Heart left ventricle (tissue), 16 donors: Measurements from ENCODE around the gene CNOT1. TPM values are rescaled to one million over a fixed set of nuclear protein-coding genes. Genes with fewer than 3 reads are reported as not detected.
A peak's percentile ranks its signal among the peaks of the same experiment; 100 is the strongest.
"Not testable (repeated sequence)": the region's sequence is repeated elsewhere in the genome, so short reads cannot be mapped to it uniquely, and the experiment has no call there.

Experiments used
- ATAC-seq, 4 donors: fragments of 200-7000 bp; cut with Tn5 transposase; one replicate each; pipeline ENCODE4 v1.9.1; 2020 to 2022; ENCODE audit warnings: moderate library complexity in 4 of 4, mild to moderate bottlenecking in 3 of 4, moderate number of reproducible peaks in 1 of 4
- DNase-seq, 5 donors: peaks; one replicate each; pipeline ENCODE4 v3.0.0-alpha.2; 2020
- H3K27ac ChIP-seq, 12 donors: fragments of 200-600 bp; sonication (generic) in 4 of 12; one replicate each; pipeline versions ENCODE4 v1.5.0 to v1.8.0; 2016 to 2022; ENCODE audit warnings: mild to moderate bottlenecking in 2 of 12
- H3K27me3 ChIP-seq, 9 donors: fragments of 200-600 bp; sonication (generic) in 2 of 9; one replicate each; pipeline versions ENCODE4 v1.5.1 to v1.8.0; 2016 to 2022; ENCODE audit warnings: mild to moderate bottlenecking in 3 of 9
- H3K36me3 ChIP-seq, 9 donors: fragments of 200-600 bp; sonication (generic) in 2 of 9; one replicate each; pipeline versions ENCODE4 v1.5.0 to v1.8.0; 2018 to 2022; ENCODE audit warnings: mild to moderate bottlenecking in 2 of 9
- H3K4me1 ChIP-seq, 12 donors: fragments of 200-600 bp; sonication (generic) in 4 of 12; one replicate each; pipeline versions ENCODE4 v1.5.0 to v1.8.0; 2016 to 2022; ENCODE audit warnings: mild to moderate bottlenecking in 3 of 12
- H3K4me3 ChIP-seq, 12 donors: fragments of 200-600 bp; sonication (generic) in 4 of 12; one replicate each; pipeline versions ENCODE4 v1.5.0 to v1.8.0; 2017 to 2022; ENCODE audit warnings: mild to moderate bottlenecking in 9 of 12, moderate library complexity in 4 of 12
- H3K9me3 ChIP-seq, 12 donors: fragments of 200-600 bp; sonication (generic) in 4 of 12; one replicate each; pipeline versions ENCODE4 v1.5.0 to v1.8.0; 2016 to 2022; ENCODE audit warnings: mild to moderate bottlenecking in 1 of 12
- POLR2A ChIP-seq, 2 donors: fragments of 450-650 bp; IDR thresholded peaks; one replicate each; pipeline ENCODE4 v1.6.1; 2017; ENCODE audit warnings: antibody characterized with exemption in 2 of 2, mild to moderate bottlenecking in 2 of 2, moderate library complexity in 2 of 2
- WGBS, 4 donors: extraction: QIAGEN DNeasy Blood & Tissue Kit in 2 of 4; methylation state at CpG; one replicate each; pipeline versions ENCODE4 v1.1.5 to v1.1.7; 2013 to 2018; 5-methylcytosine and 5-hydroxymethylcytosine counted together
- intact Hi-C, 10 donors: fragments of 100-400 bp; cut with DNase I; formaldehyde crosslinking; loops; one replicate each; pipeline versions ENCODE4 v1.11.1 to v1.14.2; 2022
- polyA plus RNA-seq, 2 donors: library from polyadenylated mRNA; stranded (reverse); fragments of 200-250 nt; gene quantifications; one replicate each; pipeline ENCODE4 v1.2.3, GENCODE V29; 2013
- total RNA-seq, 9 donors: library from RNA; depleted of rRNA in 2 of 9; stranded (reverse); fragments of >200 nt in 2 of 9; fragmentation: NEBNext Ultra II Directional in 3 of 9; extraction: Animal tissue kit (Norgen Biotek cat#: 25700) in 3 of 9; gene quantifications; one replicate each; pipeline versions ENCODE4 v1.1.0 to v1.2.4, GENCODE V29; 2016 to 2023
- TF ChIP-seq, protein P1 (sequence below), 12 donors: fragments of 200-600 bp; sonication (generic) in 4 of 12; IDR thresholded peaks; one replicate each; pipeline versions ENCODE4 v1.5.0 to v1.8.0; 2018 to 2022; ENCODE audit warnings: antibody characterized with exemption in 12 of 12, mild to moderate bottlenecking in 5 of 12
- donor health status: ischemic (EF 13 %, LVEDD 7.1; RV severe dilation, severe dysfunction).
- donor health status: healthy with polysubstance abuse.
- donor health status: DM: no; HTN: yes; CAD: no.
- donor health status: DM: no; HTN: no; CAD: no.
- donor health status: ischemic (EF 25% LVEDD 6.9; RV normal size, moderate dysfunction).
- donor health status: ischemic (EF 25% LVEDD 5.7; RV mildly dilated, moderate dysfunction).
- donor health status: healthy.
- donor health status: DM: yes; HTN: yes; CAD: no.
- donor health status: ischemic (EF 35%, LVEDD 5.7; RV mildly dilated, moderate dysfunction).
- donor health status: nonischemic (EF 11% LVEDD 7.7; RV severe dilation, severe dysfunction).
- donor health status: DM: yes; HTN: yes; CAD: no.
- donor health status: PGD.
- donor health status: ischemic (EF 29% LVEDD 5.4; RV normal size, mild dysfunction).
- donor health status: nonischemic (EF 23%, LVEDD 6.1; RV moderate dilation, normal function).

The CNOT1 gene
- total and polyA plus RNA-seq, 11 donors, result 21.2 to 110 (median 81.1) TPM

DNA sequence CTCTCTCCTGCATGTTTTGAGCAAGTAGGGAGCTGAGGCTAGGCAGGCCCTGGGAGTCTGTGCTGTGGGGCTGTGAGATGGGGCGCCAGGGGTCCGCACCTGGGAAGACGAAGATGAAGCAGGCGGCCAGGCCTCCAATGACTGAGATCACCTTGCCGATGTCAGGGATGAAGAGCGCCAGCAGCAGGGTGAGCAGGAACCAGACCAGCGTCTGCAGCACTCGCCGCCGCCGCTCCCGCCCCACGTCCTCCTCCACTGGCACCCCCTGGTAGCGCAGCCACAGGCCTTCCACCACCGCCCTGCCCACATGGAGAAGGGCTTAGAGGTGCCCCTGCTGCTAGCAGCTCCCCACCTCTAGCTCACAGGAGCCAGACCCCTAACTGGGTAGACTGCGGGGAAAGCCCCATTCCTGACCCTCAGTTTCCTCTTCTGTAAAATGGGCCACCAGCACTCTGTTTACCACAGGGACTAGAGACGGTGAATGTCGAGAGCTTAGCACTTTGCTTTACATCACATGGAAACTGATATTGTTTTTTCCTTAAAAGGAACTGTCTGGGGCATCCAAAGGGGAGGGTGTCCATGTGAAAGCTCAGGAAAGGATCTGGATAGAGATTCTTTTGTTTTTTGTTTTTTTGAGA, 41.4 kb upstream of the CNOT1 start:
- Histone ChIP-seq H3K36me3 (peaks cover 0 to 98% (median 68%) of the 10 kb centered on the region in 9 donors), H3K4me1 (peaks cover 0 to 4% (median 0%) of the 10 kb centered on the region in 12 donors), H3K27me3 (no peaks in the 10 kb centered on the region), H3K27ac (no peak overlapping the region), H3K9me3 (no peaks in the 10 kb centered on the region), H3K4me3 (no peak overlapping the region)
- DNase-seq, result no peak
- no peak for ATAC-seq
- intact Hi-C loops, result no loop called here
- TF ChIP-seq POLR2A (IDR thresholded peaks at IDR 0.05), result no peak
- TF ChIP-seq, protein P1, sequence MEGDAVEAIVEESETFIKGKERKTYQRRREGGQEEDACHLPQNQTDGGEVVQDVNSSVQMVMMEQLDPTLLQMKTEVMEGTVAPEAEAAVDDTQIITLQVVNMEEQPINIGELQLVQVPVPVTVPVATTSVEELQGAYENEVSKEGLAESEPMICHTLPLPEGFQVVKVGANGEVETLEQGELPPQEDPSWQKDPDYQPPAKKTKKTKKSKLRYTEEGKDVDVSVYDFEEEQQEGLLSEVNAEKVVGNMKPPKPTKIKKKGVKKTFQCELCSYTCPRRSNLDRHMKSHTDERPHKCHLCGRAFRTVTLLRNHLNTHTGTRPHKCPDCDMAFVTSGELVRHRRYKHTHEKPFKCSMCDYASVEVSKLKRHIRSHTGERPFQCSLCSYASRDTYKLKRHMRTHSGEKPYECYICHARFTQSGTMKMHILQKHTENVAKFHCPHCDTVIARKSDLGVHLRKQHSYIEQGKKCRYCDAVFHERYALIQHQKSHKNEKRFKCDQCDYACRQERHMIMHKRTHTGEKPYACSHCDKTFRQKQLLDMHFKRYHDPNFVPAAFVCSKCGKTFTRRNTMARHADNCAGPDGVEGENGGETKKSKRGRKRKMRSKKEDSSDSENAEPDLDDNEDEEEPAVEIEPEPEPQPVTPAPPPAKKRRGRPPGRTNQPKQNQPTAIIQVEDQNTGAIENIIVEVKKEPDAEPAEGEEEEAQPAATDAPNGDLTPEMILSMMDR (IDR thresholded peaks at IDR 0.05), result no peak
- WGBS, 4 donors, result 92 to 96% (median 94%) methylated on average over 18 of the region's 18 CpGs

- DNase-seq (no peak), ATAC-seq (no peak)
- Histone ChIP-seq H3K4me3 (no peak overlapping the region), H3K27me3 (no peaks in the 10 kb centered on the region), H3K36me3 (peaks cover 0 to 89% (median 65%) of the 10 kb centered on the region in 9 donors), H3K9me3 (no peaks in the 10 kb centered on the region), H3K27ac (no peak overlapping the region), H3K4me1 (peaks cover 0 to 4% (median 0%) of the 10 kb centered on the region in 12 donors)
- intact Hi-C loops, result no loop called here
- no peak for TF ChIP-seq POLR2A (IDR thresholded peaks at IDR 0.05)
- TF ChIP-seq, protein P1 (IDR thresholded peaks at IDR 0.05), result no peak
Measured at GRCh38 chr16:58670177-58670576, 40.6 kb upstream of the CNOT1 start.

GRCh38 chr16:58665200-58665599, 35.6 kb upstream of the CNOT1 start:
- no peak overlapping the region for H3K4me3 ChIP-seq
- ATAC-seq (peak in 2 of 4 donors; percentile 4 to 8), DNase-seq (no peak)
- TF ChIP-seq, protein P1 (IDR thresholded peaks at IDR 0.05), result no peak
- H3K36me3 ChIP-seq, result peaks cover 0 to 41% (median 28%) of the 10 kb centered on the region in 9 donors
- no peak overlapping the region for H3K27ac ChIP-seq
- 73 to 84% (median 80%) methylated on average over 8 of the region's 8 CpGs for WGBS, 4 donors
- H3K27me3 ChIP-seq, result no peaks in the 10 kb centered on the region
- peaks cover 0 to 6% (median 0%) of the 10 kb centered on the region in 12 donors for H3K4me1 ChIP-seq
- intact Hi-C loops, result loop anchor here in 5 of 10 donors (10.0 kb wide), 3 partner anchors 150 to 760 kb away; partner anchors contain the start of gene SETD6 (in 1 of the 5)
- H3K9me3 ChIP-seq, result no peaks in the 10 kb centered on the region

DNA sequence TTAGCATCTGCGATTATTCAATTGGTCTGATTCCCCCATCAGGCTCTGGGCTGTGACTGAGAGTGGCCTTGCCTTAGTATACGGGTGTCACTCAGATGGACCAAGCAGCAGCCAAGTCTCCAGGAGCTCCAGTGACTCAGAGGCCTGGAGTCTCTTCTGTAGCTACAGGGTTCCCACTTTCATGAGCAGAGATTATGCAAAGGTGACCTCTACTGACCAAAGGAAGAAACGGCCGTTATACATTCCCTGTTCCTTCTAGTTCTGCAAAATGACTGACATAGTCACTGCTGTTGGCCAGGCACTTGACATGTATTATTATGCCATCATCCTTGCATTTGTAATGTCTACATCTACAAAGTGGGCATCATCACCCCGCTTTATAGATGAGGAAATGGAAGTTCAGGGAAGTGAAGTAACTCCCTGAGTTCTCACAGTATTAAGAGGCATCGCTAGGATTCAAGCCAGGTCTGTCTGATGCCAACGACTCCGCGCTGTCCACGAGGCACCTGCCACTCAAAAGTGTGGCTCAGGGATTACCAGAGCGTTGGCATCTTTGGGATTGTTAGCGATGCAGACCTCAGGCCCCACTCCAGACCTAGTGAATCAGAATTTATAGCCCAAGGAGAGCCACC, 31.7 kb upstream of the CNOT1 start:
- Histone ChIP-seq H3K4me3 (no peak overlapping the region), H3K27ac (no peak overlapping the region), H3K9me3 (no peaks in the 10 kb centered on the region), H3K27me3 (no peaks in the 10 kb centered on the region), H3K36me3 (peaks cover 0 to 4% (median under 1%) of the 10 kb centered on the region in 9 donors), H3K4me1 (peaks cover 0 to 6% (median 0%) of the 10 kb centered on the region in 12 donors)
- ATAC-seq (peak; percentile 78 to 92 (median 86)), DNase-seq (peak in 4 of 5 donors; percentile 43 to 78 (median 56))
- WGBS, 4 donors, result 30 to 43% (median 37%) methylated on average over 11 to 12 of the region's 12 CpGs
- TF ChIP-seq, protein P1 (IDR thresholded peaks at IDR 0.05), result peak; percentile 35 to 71 (median 58)
- TF ChIP-seq POLR2A (IDR thresholded peaks at IDR 0.05), result no peak
- intact Hi-C loops, result loop anchor here in 8 of 10 donors (2.0 to 10.0 kb wide), 7 partner anchors 144 to 757 kb away; partner anchors contain the start of gene SETD6 (in 3 of the 8)

GRCh38 chr16:58659911-58660310, 30.3 kb upstream of the CNOT1 start:
- 88 to 93% (median 90%) methylated on average over 11 of the region's 11 CpGs for WGBS, 4 donors
- not testable (repeated sequence) for H3K9me3 ChIP-seq, H3K4me3 ChIP-seq, H3K36me3 ChIP-seq, ATAC-seq, H3K4me1 ChIP-seq, DNase-seq, H3K27me3 ChIP-seq, H3K27ac ChIP-seq
- intact Hi-C loops, result loop anchor here in 8 of 10 donors (2.0 to 10.0 kb wide), 7 partner anchors 143 to 755 kb away; partner anchors contain the start of gene SETD6 (in 3 of the 8)
